ENCODE measurements around the gene AOC3. TPM values are rescaled to one million over a fixed set of nuclear protein-coding genes. Genes with fewer than 3 reads are reported as not detected.

Gene AOC3
- total RNA-seq, 2 donors from 2014 or later: 5.3 to 28.3 TPM

- TF ChIP-seq, protein P1, sequence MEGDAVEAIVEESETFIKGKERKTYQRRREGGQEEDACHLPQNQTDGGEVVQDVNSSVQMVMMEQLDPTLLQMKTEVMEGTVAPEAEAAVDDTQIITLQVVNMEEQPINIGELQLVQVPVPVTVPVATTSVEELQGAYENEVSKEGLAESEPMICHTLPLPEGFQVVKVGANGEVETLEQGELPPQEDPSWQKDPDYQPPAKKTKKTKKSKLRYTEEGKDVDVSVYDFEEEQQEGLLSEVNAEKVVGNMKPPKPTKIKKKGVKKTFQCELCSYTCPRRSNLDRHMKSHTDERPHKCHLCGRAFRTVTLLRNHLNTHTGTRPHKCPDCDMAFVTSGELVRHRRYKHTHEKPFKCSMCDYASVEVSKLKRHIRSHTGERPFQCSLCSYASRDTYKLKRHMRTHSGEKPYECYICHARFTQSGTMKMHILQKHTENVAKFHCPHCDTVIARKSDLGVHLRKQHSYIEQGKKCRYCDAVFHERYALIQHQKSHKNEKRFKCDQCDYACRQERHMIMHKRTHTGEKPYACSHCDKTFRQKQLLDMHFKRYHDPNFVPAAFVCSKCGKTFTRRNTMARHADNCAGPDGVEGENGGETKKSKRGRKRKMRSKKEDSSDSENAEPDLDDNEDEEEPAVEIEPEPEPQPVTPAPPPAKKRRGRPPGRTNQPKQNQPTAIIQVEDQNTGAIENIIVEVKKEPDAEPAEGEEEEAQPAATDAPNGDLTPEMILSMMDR (IDR thresholded peaks at IDR 0.05): no peak
- no peaks in the 10 kb centered on the region for H3K36me3 ChIP-seq
- no peak overlapping the region for H3K9ac ChIP-seq (ENCODE audit: low read depth in 2 of 2, low read length in 2 of 2)
- no peaks in the 10 kb centered on the region for H3K4me1 ChIP-seq
- H3K4me3 ChIP-seq: no peak overlapping the region
- no peak overlapping the region for H3K27ac ChIP-seq
- intact Hi-C loops (cut with DNase I): no loop called here
- no peaks in the 10 kb centered on the region for H3K9me3 ChIP-seq
- peaks cover 20% of the 10 kb centered on the region for H3K27me3 ChIP-seq
- no peak for DNase-seq
Measured at GRCh38 chr17:42904110-42904469, 53.1 kb downstream of the AOC3 start.

DNA sequence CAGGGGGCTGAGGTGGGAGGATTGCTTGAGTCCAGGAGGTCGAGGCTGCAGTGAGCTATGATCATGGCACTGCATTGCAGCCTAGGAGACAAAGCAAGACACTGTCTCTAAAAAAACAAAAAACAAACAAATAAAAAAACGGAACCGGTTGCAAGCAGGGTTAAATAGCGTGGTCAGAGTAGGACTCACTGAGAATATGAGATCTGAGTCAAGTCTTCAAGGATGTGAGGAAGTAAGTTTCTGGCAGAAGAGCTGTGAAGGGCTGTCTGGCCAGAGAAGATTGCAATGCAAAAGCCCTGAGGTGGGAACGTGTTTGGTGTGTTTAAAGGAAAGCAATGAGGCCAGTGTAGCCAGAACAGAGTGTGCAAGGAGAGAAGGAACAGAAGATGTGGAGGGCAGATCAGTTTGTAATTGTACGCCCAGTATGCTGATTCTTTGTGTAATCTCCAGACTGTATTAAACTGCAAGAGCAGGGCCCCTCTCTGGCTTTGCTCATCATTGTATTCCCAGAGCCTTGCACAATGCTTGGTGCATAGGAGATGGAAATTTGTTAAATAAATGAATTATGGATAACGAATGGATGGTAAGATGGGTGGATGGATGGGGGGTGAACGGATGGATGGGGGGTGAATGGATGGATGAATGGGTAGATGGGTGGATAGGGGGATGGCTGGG, 55.9 kb downstream of the AOC3 start:
- Histone ChIP-seq H3K36me3 (no peaks in the 10 kb centered on the region), H3K27me3 (peaks cover 17% of the 10 kb centered on the region), H3K4me3 (no peak overlapping the region), H3K4me1 (no peaks in the 10 kb centered on the region), H3K27ac (no peak overlapping the region), H3K9me3 (no peaks in the 10 kb centered on the region), H3K9ac (ENCODE audit: low read depth in 2 of 2, low read length in 2 of 2) (no peak overlapping the region)
- TF ChIP-seq, protein P1 (IDR thresholded peaks at IDR 0.05): no peak
- intact Hi-C loops (cut with DNase I): no loop called here
- DNase-seq: no peak

Small RNA genes lying within 50 kb of the gene (microRNA-seq; reads per million reads assigned to microRNA genes)
- gene MIR6781: 1.7 reads per million

Other genes starting within 250 kb of the AOC3 start
- 10 to 100 TPM; 49.2 to 60.3 TPM for gene RETREG3, start 241.8 kb upstream of the AOC3 start, total RNA-seq
- 10 to 100 TPM; 32.3 to 86.9 TPM for gene TUBG1, start 241.5 kb upstream of the AOC3 start, total RNA-seq
- 1 to 10 TPM; 5.6 to 7.7 TPM for gene TUBG2, start 191.9 kb upstream of the AOC3 start, total RNA-seq
- 10 to 100 TPM; 14.6 to 17.6 TPM for gene PLEKHH3, start 174.2 kb upstream of the AOC3 start, total RNA-seq
- under 1 TPM; 0.56 to 0.86 TPM for gene CCR10, start 169.4 kb upstream of the AOC3 start, total RNA-seq
- 1 to 10 TPM; 1.5 to 5.0 TPM for gene CNTNAP1, start 168.7 kb upstream of the AOC3 start, total RNA-seq
- gene EZH1, start 106.2 kb upstream of the AOC3 start, total RNA-seq: 10 to 100 TPM; 15.9 to 20.3 TPM
- 1 to 10 TPM; 3.5 to 8.4 TPM for gene RAMP2, start 90.0 kb upstream of the AOC3 start, total RNA-seq
- 100 to 1,000 TPM in 1 of 2 donors, 10 to 100 TPM in 1; 86.9 to 105 TPM for gene VPS25, start 77.8 kb upstream of the AOC3 start, total RNA-seq
- 10 to 100 TPM; 32.6 to 54.6 TPM for gene WNK4, start 70.6 kb upstream of the AOC3 start, total RNA-seq
- 100 to 1,000 TPM; 167 to 219 TPM for gene COA3, start 52.5 kb upstream of the AOC3 start, total RNA-seq
- gene CNTD1, start 52.3 kb upstream of the AOC3 start, total RNA-seq: under 1 TPM in 1 of 2 donors, not detected in 1; 0.61 TPM
- gene BECN1, start 26.9 kb upstream of the AOC3 start, total RNA-seq: 100 to 1,000 TPM; 118 to 145 TPM
- 100 to 1,000 TPM in 1 of 2 donors, 10 to 100 TPM in 1; 86.4 to 163 TPM for gene PSME3, start 17.8 kb upstream of the AOC3 start, total RNA-seq
- 1 to 10 TPM in 1 of 2 donors, under 1 TPM in 1; 0.32 to 1.1 TPM for gene AOC2, start 6.6 kb upstream of the AOC3 start, total RNA-seq
- gene G6PC1, start 49.6 kb downstream of the AOC3 start, total RNA-seq: under 1 TPM in 1 of 2 donors, not detected in 1; 0.40 TPM
- gene AARSD1, start 113.3 kb downstream of the AOC3 start, total RNA-seq: 10 to 100 TPM; 19.8 to 34.3 TPM
- 1 to 10 TPM; 1.5 to 2.4 TPM for gene PTGES3L, start 128.9 kb downstream of the AOC3 start, total RNA-seq
- gene RUNDC1, start 129.4 kb downstream of the AOC3 start, total RNA-seq: 10 to 100 TPM; 18.7 to 22.3 TPM
- gene RPL27, start 147.2 kb downstream of the AOC3 start, total RNA-seq: 100 to 1,000 TPM; 707 to 851 TPM
- 10 to 100 TPM; 25.9 to 27.9 TPM for gene IFI35, start 155.6 kb downstream of the AOC3 start, total RNA-seq
- gene VAT1, start 171.2 kb downstream of the AOC3 start, total RNA-seq: 10 to 100 TPM; 33.2 to 61.5 TPM
- under 1 TPM; 0.30 to 0.56 TPM for gene RND2, start 174.0 kb downstream of the AOC3 start, total RNA-seq

Measured in colonic mucosa (tissue), 4 donors.